A549 treated with AZD2906 at 1 μM for 4 hours (cell line): Measurements from ENCODE around the gene EXOG. TPM values are rescaled to one million over a fixed set of nuclear protein-coding genes. Genes with fewer than 3 reads are reported as not detected.

Source experiments
- total RNA-seq: library from RNA; stranded (reverse); fragments of 200-300 nt; extraction: Qiagen RNA extraction; gene quantifications from 5 replicates; pipeline ENCODE4 v1.2.3, GENCODE V29; 2022

Gene EXOG
- total RNA-seq: 7.6 to 22.8 TPM (median 12.8 TPM) in 5 replicates

DNA sequence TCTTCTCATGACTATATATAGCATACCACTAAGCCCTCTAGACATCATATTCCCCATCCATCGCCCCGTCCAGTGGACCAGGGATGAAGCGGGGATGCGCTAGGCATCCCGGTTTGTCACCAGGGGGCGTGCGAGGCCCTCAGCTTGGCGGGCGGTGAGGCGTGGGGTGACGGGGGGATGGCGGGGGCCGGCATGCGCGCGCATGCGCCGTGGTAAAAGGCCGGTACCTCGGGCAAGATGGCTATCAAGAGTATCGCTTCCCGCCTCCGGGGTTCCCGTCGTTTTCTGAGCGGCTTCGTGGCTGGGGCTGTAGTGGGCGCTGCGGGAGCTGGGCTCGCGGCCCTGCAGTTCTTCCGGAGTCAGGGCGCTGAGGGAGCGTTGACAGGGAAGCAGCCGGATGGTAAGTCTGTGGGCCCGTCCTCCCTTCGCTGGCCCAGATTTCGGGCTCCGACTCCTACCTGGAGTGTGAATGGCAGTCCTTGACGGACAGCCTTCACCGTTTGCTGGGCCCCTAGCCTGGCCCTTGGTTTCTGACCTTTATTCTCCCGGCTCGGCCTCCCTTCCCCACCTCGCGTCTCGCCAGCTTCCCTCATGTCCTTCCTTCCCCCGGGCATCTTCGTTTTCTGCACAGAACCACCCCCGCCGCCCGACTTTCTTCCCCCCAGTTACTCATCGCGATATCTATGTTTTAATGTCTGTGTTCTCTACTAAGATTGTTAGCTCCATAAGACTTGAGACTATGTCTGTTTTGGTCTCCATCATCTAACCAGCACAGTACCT is at the start of gene EXOG:
Gene EXOG, plus strand, starts transcription at position 210 of the 780 bp plus-strand sequence. Its CDS starts 28 bp downstream, at position 238.

DNA sequence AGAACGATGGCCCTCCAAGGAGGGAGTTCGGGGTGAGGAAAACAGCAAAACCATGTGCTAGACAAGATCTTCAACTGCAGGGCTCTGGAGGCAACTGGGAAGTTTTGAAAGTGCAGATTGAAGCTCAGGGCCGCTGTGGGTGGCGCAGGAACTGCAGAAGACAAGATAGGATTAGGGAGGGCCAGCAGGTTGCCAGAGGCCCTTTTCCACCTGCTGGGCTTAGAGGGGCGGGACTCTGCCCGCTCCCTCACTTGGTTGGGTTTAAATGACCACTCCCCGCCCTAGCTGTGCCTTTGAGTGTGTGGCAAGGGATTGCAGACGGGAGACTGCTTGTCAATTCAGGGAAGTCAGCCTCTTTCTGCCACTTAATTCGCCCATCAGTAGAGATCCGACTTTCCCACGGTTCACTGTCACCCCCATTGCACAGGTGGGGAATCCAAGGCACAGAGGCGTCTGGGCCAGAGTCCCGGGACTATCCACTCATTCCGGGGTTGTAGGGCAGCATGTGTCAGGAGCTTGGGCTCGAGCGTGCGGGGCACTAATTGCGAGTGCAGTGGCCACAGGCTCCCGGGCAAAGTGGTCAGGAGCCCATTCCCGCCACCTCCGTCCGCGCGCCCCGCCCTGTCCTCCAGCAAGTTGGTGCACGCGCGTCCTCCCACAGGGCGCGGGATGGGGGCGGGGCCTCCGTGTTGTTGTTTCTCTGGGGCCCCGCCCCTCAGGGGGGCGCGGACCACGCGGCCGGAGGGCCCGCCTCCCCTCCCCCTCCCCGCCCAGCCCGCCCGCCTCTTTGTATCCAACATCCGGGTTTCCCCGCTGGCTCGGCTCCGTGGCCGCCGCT is 42.8 kb upstream of the EXOG start, which contains the start of gene ACVR2B:
Gene ACVR2B, plus strand, starts transcription at position 816 of the 838 bp plus-strand sequence. CDS start 433 bp downstream, outside the sequence.

Other genes with a start within 250 kb of the EXOG start
- gene SLC22A13, start 230.5 kb upstream of the EXOG start, total RNA-seq: 0.06 to 0.14 TPM (median 0.09 TPM) in 4 of 5 replicates, not detected in the other
- 0.03 to 0.05 TPM (median 0.05 TPM) in 3 of 5 replicates, not detected in the others for gene SLC22A14, start 214.0 kb upstream of the EXOG start, total RNA-seq
- 3.1 to 4.3 TPM (median 3.4 TPM) in 5 replicates for gene XYLB, start 149.6 kb upstream of the EXOG start, total RNA-seq
- gene ACVR2B, start 42.5 kb upstream of the EXOG start, total RNA-seq: 1.7 to 2.6 TPM (median 2.5 TPM) in 5 replicates
- gene SCN5A, start 153.3 kb downstream of the EXOG start, total RNA-seq: 0.80 to 1.4 TPM (median 1.0 TPM) in 5 replicates